ENCODE measurements around the gene SLC35D2. TPM values are rescaled to one million over a fixed set of nuclear protein-coding genes. Genes with fewer than 3 reads are reported as not detected.
A peak's percentile ranks its signal among the peaks of the same experiment; 100 is the strongest.

Gene SLC35D2
- total RNA-seq, 4 donors from 2014 or later = 35.4 to 91.3 (median 72.7) TPM

DNA sequence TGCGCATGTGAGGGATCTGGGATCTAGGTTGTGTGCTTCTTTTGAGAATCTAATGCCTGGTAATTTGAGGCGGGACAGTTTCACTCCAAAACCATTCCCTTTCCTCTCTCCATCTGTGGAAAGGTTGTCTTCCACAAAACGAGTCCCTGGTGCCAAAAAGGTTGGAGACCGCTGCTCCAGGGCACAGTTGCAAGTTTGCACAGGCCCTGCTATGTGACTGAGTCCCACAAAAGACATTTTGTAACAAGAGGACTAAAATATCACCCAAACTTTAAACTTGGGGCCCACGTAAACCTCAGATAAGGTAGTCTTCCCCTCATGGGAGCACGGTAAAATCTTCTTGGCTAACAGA lies 40.5 kb upstream of the SLC35D2 start:
- intact Hi-C loops (cut with DNase I; ENCODE audit: low total_unique reads) = no loop called here
- in situ Hi-C loops (cut with MboI; ENCODE audit: low pct_ligation_motif_present in 1 of 4, low pct_unique_long_range_greater_than_20kb in 1 of 4, low sequenced_read_pairs in 3 of 4) = no loop called here
- Histone ChIP-seq H3K27ac (no peak overlapping the region), H3K36me3 (no peaks in the 10 kb centered on the region), H3K27me3 (no peaks in the 10 kb centered on the region), H3K4me3 (no peak overlapping the region), H3K9me3 (no peaks in the 10 kb centered on the region), H3K4me1 (peaks cover 16 to 20% (median 16%) of the 10 kb centered on the region in 4 donors)
- no peak for DNase-seq
- whole genome bisulfite sequencing, 2 donors (ENCODE audit: low coverage in 1 of 2) = 91 to 92% methylated on average over 2 to 6 of the region's 6 CpGs
- TF ChIP-seq POLR2A (IDR thresholded peaks at IDR 0.05) (no peak), POLR2AphosphoS5 (IDR thresholded peaks at IDR 0.05) (no peak), EP300 (IDR thresholded peaks at IDR 0.05; ENCODE audit: low read depth) (no peak)
- TF ChIP-seq, protein P1, sequence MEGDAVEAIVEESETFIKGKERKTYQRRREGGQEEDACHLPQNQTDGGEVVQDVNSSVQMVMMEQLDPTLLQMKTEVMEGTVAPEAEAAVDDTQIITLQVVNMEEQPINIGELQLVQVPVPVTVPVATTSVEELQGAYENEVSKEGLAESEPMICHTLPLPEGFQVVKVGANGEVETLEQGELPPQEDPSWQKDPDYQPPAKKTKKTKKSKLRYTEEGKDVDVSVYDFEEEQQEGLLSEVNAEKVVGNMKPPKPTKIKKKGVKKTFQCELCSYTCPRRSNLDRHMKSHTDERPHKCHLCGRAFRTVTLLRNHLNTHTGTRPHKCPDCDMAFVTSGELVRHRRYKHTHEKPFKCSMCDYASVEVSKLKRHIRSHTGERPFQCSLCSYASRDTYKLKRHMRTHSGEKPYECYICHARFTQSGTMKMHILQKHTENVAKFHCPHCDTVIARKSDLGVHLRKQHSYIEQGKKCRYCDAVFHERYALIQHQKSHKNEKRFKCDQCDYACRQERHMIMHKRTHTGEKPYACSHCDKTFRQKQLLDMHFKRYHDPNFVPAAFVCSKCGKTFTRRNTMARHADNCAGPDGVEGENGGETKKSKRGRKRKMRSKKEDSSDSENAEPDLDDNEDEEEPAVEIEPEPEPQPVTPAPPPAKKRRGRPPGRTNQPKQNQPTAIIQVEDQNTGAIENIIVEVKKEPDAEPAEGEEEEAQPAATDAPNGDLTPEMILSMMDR (IDR thresholded peaks at IDR 0.05) = no peak

DNA sequence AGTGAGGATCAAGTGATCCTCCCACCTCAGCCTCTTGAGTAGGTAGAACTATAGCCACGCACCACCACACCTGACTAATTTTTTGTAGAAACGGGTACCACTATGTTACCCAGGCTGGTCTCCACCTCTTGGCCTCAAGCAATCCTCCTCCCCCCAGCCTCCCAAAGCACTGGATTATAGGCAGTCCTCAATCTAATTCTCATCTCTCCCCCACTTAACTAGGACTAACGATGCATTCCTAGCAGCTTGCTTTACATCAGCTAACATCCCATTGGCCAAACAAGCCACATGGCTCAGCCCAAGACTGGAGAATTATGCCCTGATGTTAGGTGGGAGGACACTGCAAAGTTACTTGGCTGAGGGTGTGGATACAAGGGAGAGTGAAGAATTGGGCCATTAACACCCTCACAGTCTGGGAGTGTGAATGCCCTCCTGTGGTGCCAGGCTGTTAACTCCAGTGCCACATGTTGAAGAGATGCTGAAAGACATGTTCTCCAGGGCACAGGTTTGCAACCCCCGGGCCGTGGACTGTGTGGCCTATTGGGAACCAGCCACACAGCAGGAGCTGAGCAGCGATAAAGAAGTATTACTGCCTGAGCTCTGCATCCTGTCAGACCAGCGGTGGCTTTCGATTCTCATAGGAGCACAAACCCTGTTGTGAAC lies 39.9 kb upstream of the SLC35D2 start:
- no peak overlapping the region for H3K27ac ChIP-seq
- TF ChIP-seq POLR2A (IDR thresholded peaks at IDR 0.05) (no peak), POLR2AphosphoS5 (IDR thresholded peaks at IDR 0.05) (no peak), EP300 (IDR thresholded peaks at IDR 0.05; ENCODE audit: low read depth) (no peak)
- TF ChIP-seq, protein P1 (IDR thresholded peaks at IDR 0.05) = no peak
- intact Hi-C loops (cut with DNase I; ENCODE audit: low total_unique reads) = no loop called here
- 89 to 90% methylated on average over 2 to 8 of the region's 8 CpGs for WGBS, 2 donors (ENCODE audit: low coverage in 1 of 2)
- H3K4me3 ChIP-seq = no peak overlapping the region
- H3K36me3 ChIP-seq = no peaks in the 10 kb centered on the region
- DNase-seq = no peak
- no peaks in the 10 kb centered on the region for H3K27me3 ChIP-seq
- in situ Hi-C loops (cut with MboI; ENCODE audit: low pct_ligation_motif_present in 1 of 4, low pct_unique_long_range_greater_than_20kb in 1 of 4, low sequenced_read_pairs in 3 of 4) = no loop called here
- no peaks in the 10 kb centered on the region for H3K9me3 ChIP-seq
- peaks cover 16 to 20% (median 16%) of the 10 kb centered on the region in 4 donors for H3K4me1 ChIP-seq

DNA sequence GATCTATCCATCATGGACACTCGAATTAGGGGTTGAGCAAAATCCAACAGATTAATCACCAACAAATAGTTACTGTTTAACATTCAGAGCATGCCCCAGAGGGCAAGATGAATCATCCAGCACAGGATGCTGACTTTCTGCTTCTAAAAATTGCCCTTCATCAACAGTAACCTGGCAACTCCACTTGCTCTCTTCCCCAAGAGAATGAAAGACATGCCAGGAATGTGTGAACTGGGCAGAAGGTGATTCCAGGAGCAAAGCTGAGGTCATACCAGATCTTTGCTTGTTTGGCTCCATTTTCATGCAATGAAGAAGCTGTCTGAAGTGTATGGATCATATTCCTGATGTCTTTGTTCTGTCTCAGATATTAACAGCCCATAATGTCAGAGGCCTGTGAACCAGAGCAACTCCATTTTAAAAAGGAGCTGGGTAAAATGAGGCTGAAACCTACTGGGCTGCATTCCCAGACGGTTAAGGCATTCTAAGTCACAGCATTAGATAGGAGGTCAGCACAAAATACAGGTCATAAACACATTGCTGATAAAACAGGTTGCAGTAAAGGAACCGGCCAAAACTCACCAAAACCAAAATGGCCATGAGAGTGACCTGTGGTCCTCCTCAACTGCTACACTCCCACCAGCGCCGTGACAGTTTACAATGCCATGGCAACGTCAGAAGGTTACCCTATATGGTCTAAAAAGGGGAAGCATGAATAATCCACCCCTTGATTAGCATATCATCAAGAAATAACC lies 37.1 kb upstream of the SLC35D2 start:
- in situ Hi-C loops (cut with MboI; ENCODE audit: low pct_ligation_motif_present in 1 of 4, low pct_unique_long_range_greater_than_20kb in 1 of 4, low sequenced_read_pairs in 3 of 4) (no loop called here), intact Hi-C loops (cut with DNase I; ENCODE audit: low total_unique reads) (no loop called here)
- H3K27ac ChIP-seq = peak overlapping the region; percentile 99
- H3K36me3 ChIP-seq = no peaks in the 10 kb centered on the region
- no peak overlapping the region for H3K4me3 ChIP-seq
- no peaks in the 10 kb centered on the region for H3K9me3 ChIP-seq
- peaks cover 16 to 31% (median 25%) of the 10 kb centered on the region in 4 donors for H3K4me1 ChIP-seq
- H3K27me3 ChIP-seq = no peaks in the 10 kb centered on the region
- DNase-seq = peak; percentile 25
- TF ChIP-seq, protein P1 (IDR thresholded peaks at IDR 0.05) = no peak
- TF ChIP-seq POLR2A (IDR thresholded peaks at IDR 0.05) (no peak), POLR2AphosphoS5 (IDR thresholded peaks at IDR 0.05) (peak; percentile 35 to 65 (median 48)), EP300 (IDR thresholded peaks at IDR 0.05; ENCODE audit: low read depth) (peak; percentile 19)
- WGBS, 2 donors (ENCODE audit: low coverage in 1 of 2) = 49 to 78% methylated on average over 4 to 6 of the region's 6 CpGs

DNA sequence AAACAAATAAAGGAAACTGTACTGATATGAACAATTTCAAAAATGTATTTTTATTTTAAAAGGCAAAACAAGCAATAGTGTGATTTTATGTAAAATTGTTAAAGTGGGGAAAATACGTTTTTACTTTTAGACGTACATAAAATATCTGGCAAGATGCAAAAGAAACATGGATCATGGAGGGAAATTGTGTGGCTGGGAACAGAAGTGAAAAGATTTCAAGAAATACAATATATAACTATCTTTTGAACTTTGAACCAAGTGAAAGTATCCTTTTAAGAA lies 36.1 kb upstream of the SLC35D2 start:
- 33 to 37% methylated on average over 2 of the region's 2 CpGs for WGBS, 2 donors (ENCODE audit: low coverage in 1 of 2)
- Histone ChIP-seq H3K9me3 (no peaks in the 10 kb centered on the region), H3K36me3 (no peaks in the 10 kb centered on the region), H3K4me3 (peak overlapping the region in 3 of 4 donors; percentile 67 to 76 (median 69)), H3K27me3 (no peaks in the 10 kb centered on the region), H3K4me1 (peaks cover 16 to 31% (median 25%) of the 10 kb centered on the region in 4 donors), H3K27ac (peak overlapping the region; percentile 99)
- no peak for DNase-seq
- intact Hi-C loops (cut with DNase I; ENCODE audit: low total_unique reads) (loop anchor here (10.0 kb wide), 1 partner anchor 235 kb away; the partner anchor contains the start of gene PRXL2C), in situ Hi-C loops (cut with MboI; ENCODE audit: low pct_ligation_motif_present in 1 of 4, low pct_unique_long_range_greater_than_20kb in 1 of 4, low sequenced_read_pairs in 3 of 4) (no loop called here)
- TF ChIP-seq, protein P1 (IDR thresholded peaks at IDR 0.05) = no peak
- TF ChIP-seq EP300 (IDR thresholded peaks at IDR 0.05; ENCODE audit: low read depth) (no peak), POLR2AphosphoS5 (IDR thresholded peaks at IDR 0.05) (no peak), POLR2A (IDR thresholded peaks at IDR 0.05) (no peak)
